K562 (cell line): ENCODE results near the gene PSPH. TPM values are rescaled to one million over a fixed set of nuclear protein-coding genes. Genes with fewer than 3 reads are reported as not detected.

Experiments used
- JUND ChIP-seq, 2 experiments: IDR thresholded peaks; 2 replicates in 1 of 2; 3 replicates in 1 of 2; pipeline ENCODE4 v1.6.1; 2011; ENCODE audit warnings: borderline replicate concordance in 2 of 2, low read depth in 2 of 2, low read length in 2 of 2, improper control_type of control experiment in 1 of 2, missing biosample characterization in 1 of 2, missing genetic modification characterization in 1 of 2, missing genetic modification reagents in 1 of 2
- MGA ChIP-seq: fragments of 450-650 bp; IDR thresholded peaks from 2 replicates; pipeline ENCODE4 v1.6.1; 2016; ENCODE audit warnings: mild to moderate bottlenecking, moderate library complexity
- NRF1 ChIP-seq, 2 experiments: fragments of 450-650 bp; IDR thresholded peaks in 1 of 2; conservative IDR thresholded peaks in 1 of 2; 2 replicates each; pipeline ENCODE4 v1.6.1; 2014; ENCODE audit warnings: mild to moderate bottlenecking in 2 of 2
- VEZF1 ChIP-seq: fragments of 200-800 bp; sonication (Bioruptor generic); IDR thresholded peaks from 2 replicates; pipeline ENCODE4 v1.6.1; 2017; ENCODE audit warnings: missing genetic modification characterization, missing compliant biosample characterization
- ZBTB11 ChIP-seq, 3 experiments: fragments of 200-800 bp in 1 of 3; fragments of 250-450 bp in 1 of 3; fragments of 450-650 bp in 1 of 3; sonication (Bioruptor Pico) in 1 of 3; sonication (Bioruptor generic) in 1 of 3; formaldehyde crosslinking in 1 of 3; IDR thresholded peaks; 2 replicates each; pipeline versions ENCODE4 v1.6.1 to v1.8.0; 2016 to 2022; ENCODE audit warnings: mild to moderate bottlenecking in 2 of 3, missing genetic modification characterization in 2 of 3, missing compliant biosample characterization in 1 of 3, moderate library complexity in 1 of 3
- polyA plus RNA-seq, 8 experiments: library from polyadenylated mRNA; depleted of rRNA in 4 of 8; stranded (reverse) in 5 of 8; unstranded in 3 of 8; fragments of >200 nt; fragmentation: Nextera tagmentation in 2 of 8; fragmentation: Illumina TruSeq in 1 of 8; extraction: Ambion mirVana in 2 of 8; extraction: Trizol in 1 of 8; gene quantifications; 2 replicates each; pipeline versions ENCODE4 v1.2.1 to v1.2.3, GENCODE V29; 2011 to 2014; ENCODE audit warnings: inconsistent platforms in 1 of 8, missing spikeins in 1 of 8
- total RNA-seq, 7 experiments: library from RNA; depleted of rRNA in 6 of 7; stranded (reverse); fragments of >200 nt in 6 of 7; fragmentation: Illumina TruSeq in 2 of 7; extraction: Trizol in 2 of 7; gene quantifications; 2 replicates each; pipeline versions ENCODE4 v1.2.1 to v1.2.3, GENCODE V29; 2011 to 2021; ENCODE audit warnings: low replicate concordance in 1 of 7

The PSPH gene
- total and polyA plus RNA-seq, 9 of the 15 experiments (the other 6 are each of a cell fraction or from before 2014, with no cell fraction given): 6.3 to 46.8 (median 20.2) TPM

- TF ChIP-seq MGA (peak; percentile 56), VEZF1 (CRISPR knock-in tag) (peak; percentile 89), ZBTB11 (CRISPR knock-in tag; IDR thresholded peaks at IDR 0.05) (peak in 1 of 3 experiments; percentile 59; a peak in 2 of 6 replicates), JUND (IDR thresholded peaks at IDR 0.05; ENCODE audit: borderline replicate concordance, low read depth, low read length) (no peak), JUND (tag; IDR thresholded peaks at IDR 0.05; ENCODE audit: borderline replicate concordance, low read depth, low read length) (peak; percentile 9; the same call in 1 of the 3 replicates), NRF1 (conservative IDR thresholded peaks at IDR 0.05 in 1 of 2, IDR thresholded peaks at IDR 0.05 in 1 of 2) (peak in 1 of 2 experiments; percentile 55; a peak in 2 of 4 replicates)
Measured at GRCh38 chr7:55964261-55965099, 86.8 kb downstream of the PSPH start, which contains the start of gene NIPSNAP2 (continued).
